ENCODE results near the gene KPNA1. TPM values are rescaled to one million over a fixed set of nuclear protein-coding genes. Genes with fewer than 3 reads are reported as not detected.
"Not testable (repeated sequence)": the region's sequence is repeated elsewhere in the genome, so short reads cannot be mapped to it uniquely, and the experiment has no call there.

Gene KPNA1
- total RNA-seq, 1 donor from 2014 or later, result 67.5 TPM

DNA sequence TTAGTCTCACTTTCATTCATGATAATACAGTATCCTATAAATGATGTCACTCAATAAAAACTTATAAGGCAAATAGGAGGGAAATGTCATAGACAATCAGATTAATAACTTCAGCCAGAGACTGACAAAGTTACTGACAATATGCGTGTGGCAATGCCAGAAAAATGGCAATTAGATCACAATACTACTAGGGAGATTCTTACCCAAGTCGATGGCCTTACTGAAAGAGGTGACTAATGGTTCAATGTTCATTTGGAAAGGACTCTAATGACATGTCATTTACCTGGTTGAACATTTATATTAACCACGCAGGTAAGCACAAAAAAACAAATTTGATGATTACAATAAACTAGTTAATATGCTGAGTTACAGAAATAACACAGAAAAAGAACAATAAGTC is 52.9 kb downstream of the KPNA1 start:
- H3K27ac Mint-ChIP-seq, result no peak overlapping the region
- intact Hi-C loops (cut with micrococcal nuclease), result no loop called here
- no peaks in the 10 kb centered on the region for H3K27me3 Mint-ChIP-seq (ENCODE audit: low read depth)
- DNase-seq (ENCODE audit: low spot score), result no peak
- peaks cover 57% of the 10 kb centered on the region for H3K36me3 Mint-ChIP-seq (ENCODE audit: low read depth)
- no peaks in the 10 kb centered on the region for H3K9me3 Mint-ChIP-seq
- no peak overlapping the region for H3K4me3 Mint-ChIP-seq (ENCODE audit: low read depth)
- peaks cover 2% of the 10 kb centered on the region for H3K4me1 Mint-ChIP-seq (ENCODE audit: low read depth)

DNA sequence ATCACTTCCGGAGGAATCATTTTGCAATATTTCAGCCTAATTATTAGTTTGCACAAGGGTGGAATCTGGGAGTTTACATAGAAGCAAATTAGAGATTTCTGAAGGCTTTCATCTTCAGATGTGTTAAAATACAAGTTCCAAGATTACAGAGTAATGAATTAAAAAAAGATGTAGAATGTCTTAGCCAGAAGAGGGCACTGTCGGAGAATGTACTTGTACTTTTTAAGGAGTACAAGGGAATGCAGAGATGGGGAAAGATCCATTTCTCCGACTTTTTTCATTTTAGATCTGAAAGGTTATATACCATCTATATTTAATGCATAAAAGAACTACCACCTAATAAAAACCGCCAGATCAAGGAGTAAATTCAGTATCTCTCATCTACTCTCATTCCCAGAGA is 55.7 kb downstream of the KPNA1 start:
- intact Hi-C loops (cut with micrococcal nuclease), result no loop called here
- no peak overlapping the region for H3K4me3 Mint-ChIP-seq (ENCODE audit: low read depth)
- DNase-seq (ENCODE audit: low spot score), result no peak
- H3K27ac Mint-ChIP-seq, result no peak overlapping the region
- no peaks in the 10 kb centered on the region for H3K9me3 Mint-ChIP-seq
- H3K36me3 Mint-ChIP-seq (ENCODE audit: low read depth), result peaks cover 59% of the 10 kb centered on the region
- H3K27me3 Mint-ChIP-seq (ENCODE audit: low read depth), result no peaks in the 10 kb centered on the region
- peaks cover 2% of the 10 kb centered on the region for H3K4me1 Mint-ChIP-seq (ENCODE audit: low read depth)

DNA sequence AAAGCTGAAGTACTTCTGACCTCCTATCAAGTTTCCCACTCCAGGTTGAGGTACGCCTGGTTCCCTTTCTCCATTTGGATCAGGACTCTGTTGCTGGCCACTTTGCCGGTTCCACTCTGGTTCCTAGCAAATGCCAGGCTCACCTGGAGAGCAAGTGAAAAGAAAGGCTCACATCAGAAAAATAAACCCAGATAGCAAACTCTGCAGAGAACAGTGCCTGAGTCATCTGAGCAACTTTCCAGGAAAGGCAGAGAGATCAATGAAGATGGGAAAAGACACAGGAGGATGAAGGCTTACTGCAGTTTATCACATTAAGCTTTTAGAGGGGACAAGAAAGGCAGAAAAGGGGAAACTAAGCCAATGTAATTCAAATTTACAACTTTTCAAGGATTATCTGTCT is 57.0 kb downstream of the KPNA1 start:
- Mint-ChIP-seq H3K27ac (no peak overlapping the region), H3K4me1 (ENCODE audit: low read depth) (peaks cover 2% of the 10 kb centered on the region), H3K4me3 (ENCODE audit: low read depth) (no peak overlapping the region), H3K9me3 (no peaks in the 10 kb centered on the region), H3K36me3 (ENCODE audit: low read depth) (peaks cover 56% of the 10 kb centered on the region), H3K27me3 (ENCODE audit: low read depth) (no peaks in the 10 kb centered on the region)
- intact Hi-C loops (cut with micrococcal nuclease), result no loop called here
- DNase-seq (ENCODE audit: low spot score), result no peak

DNA sequence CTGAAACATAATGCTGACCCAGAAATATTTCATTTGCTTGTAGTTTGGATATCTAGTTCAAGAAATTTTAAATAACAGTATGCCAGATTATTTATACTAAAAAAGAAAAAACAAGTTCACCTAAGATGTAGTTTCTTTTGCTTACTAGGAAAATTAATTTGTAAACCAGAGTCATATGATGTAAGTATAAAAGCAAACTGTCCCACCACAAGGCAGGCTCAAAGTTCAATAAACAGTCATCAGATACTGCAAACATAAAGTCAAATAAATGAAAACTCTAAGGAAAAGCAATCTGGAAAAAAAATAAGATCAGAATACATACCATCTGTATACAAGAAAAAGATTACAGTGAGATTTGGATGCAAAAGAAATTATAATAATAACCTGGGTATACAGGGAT is 58.7 kb downstream of the KPNA1 start:
- Mint-ChIP-seq H3K36me3 (ENCODE audit: low read depth) (peaks cover 50% of the 10 kb centered on the region), H3K9me3 (no peaks in the 10 kb centered on the region), H3K4me1 (ENCODE audit: low read depth) (peaks cover 2% of the 10 kb centered on the region), H3K27ac (no peak overlapping the region), H3K4me3 (ENCODE audit: low read depth) (no peak overlapping the region), H3K27me3 (ENCODE audit: low read depth) (no peaks in the 10 kb centered on the region)
- no peak for DNase-seq (ENCODE audit: low spot score)
- intact Hi-C loops (cut with micrococcal nuclease), result no loop called here

DNA sequence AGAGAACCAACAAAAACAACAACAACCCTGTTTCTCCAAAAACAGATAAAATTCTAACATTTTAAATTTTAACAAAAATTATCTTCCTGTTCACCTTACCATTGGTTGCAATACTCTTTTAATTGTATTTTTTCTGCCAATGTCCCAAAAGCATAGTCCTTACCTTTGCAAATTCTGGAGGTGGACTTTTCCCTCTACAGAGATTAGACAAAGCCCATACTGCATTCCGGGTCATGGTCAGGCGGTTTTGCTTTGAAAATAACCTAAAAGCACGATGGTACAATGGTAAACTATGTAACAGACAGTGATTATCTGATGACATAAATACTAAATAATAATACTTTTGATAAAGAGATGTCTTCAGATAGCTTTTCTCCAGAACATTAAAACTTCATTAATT is 63.4 kb downstream of the KPNA1 start:
- H3K27me3 Mint-ChIP-seq (ENCODE audit: low read depth), result no peaks in the 10 kb centered on the region
- peaks cover 9% of the 10 kb centered on the region for H3K9me3 Mint-ChIP-seq
- intact Hi-C loops (cut with micrococcal nuclease), result no loop called here
- H3K4me3 Mint-ChIP-seq (ENCODE audit: low read depth), result no peak overlapping the region
- no peak overlapping the region for H3K27ac Mint-ChIP-seq
- no peak for DNase-seq (ENCODE audit: low spot score)
- peaks cover 3% of the 10 kb centered on the region for H3K4me1 Mint-ChIP-seq (ENCODE audit: low read depth)
- peaks cover 66% of the 10 kb centered on the region for H3K36me3 Mint-ChIP-seq (ENCODE audit: low read depth)

DNA sequence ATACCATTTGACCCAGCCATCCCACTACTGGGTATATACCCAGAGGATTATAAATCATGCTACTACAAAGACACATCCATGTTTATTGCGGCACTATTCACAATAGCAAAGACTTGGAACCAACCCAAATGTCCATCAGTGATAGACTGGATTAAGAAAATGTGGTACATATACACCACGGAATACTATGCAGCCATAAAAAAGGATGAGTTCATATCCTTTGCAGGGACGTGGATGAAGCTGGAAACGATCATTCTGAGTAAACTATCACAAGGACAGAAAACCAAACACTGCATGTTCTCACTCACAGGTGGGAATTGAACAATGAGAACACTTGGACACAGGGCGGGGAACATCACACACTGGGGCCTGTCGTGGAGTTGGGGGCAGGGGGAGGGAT is 66.5 kb downstream of the KPNA1 start:
- Mint-ChIP-seq H3K9me3 (peaks cover 22% of the 10 kb centered on the region), H3K36me3 (ENCODE audit: low read depth) (peaks cover 91% of the 10 kb centered on the region)
- H3K4me1 Mint-ChIP-seq (ENCODE audit: low read depth); DNase-seq (ENCODE audit: low spot score); intact Hi-C loops (cut with micrococcal nuclease); H3K27ac Mint-ChIP-seq; H3K4me3 Mint-ChIP-seq (ENCODE audit: low read depth); H3K27me3 Mint-ChIP-seq (ENCODE audit: low read depth): not testable (repeated sequence)

DNA sequence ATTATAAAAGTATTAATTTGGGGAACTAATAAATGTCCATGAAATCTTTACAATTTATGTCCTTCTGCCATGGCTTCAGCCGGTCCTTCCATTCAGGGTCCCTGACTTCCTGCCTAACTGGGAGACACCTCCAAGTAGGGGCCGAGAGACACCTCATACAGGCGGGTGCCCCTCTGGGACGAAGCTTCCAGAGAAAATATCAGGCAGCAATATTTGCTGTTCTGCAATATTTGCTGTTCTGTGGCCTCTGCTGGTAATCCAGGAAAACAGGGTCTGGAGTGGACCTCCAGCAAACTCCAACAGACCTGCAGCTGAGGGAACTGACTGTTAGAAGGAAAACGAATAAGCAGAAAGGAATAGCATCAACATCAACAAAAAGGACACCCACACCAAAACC is 70.2 kb downstream of the KPNA1 start:
- Mint-ChIP-seq H3K36me3 (ENCODE audit: low read depth) (peaks cover 97% of the 10 kb centered on the region), H3K9me3 (peaks cover 22% of the 10 kb centered on the region)
- H3K4me3 Mint-ChIP-seq (ENCODE audit: low read depth); DNase-seq (ENCODE audit: low spot score); H3K27ac Mint-ChIP-seq; H3K4me1 Mint-ChIP-seq (ENCODE audit: low read depth); intact Hi-C loops (cut with micrococcal nuclease); H3K27me3 Mint-ChIP-seq (ENCODE audit: low read depth): not testable (repeated sequence)

DNA sequence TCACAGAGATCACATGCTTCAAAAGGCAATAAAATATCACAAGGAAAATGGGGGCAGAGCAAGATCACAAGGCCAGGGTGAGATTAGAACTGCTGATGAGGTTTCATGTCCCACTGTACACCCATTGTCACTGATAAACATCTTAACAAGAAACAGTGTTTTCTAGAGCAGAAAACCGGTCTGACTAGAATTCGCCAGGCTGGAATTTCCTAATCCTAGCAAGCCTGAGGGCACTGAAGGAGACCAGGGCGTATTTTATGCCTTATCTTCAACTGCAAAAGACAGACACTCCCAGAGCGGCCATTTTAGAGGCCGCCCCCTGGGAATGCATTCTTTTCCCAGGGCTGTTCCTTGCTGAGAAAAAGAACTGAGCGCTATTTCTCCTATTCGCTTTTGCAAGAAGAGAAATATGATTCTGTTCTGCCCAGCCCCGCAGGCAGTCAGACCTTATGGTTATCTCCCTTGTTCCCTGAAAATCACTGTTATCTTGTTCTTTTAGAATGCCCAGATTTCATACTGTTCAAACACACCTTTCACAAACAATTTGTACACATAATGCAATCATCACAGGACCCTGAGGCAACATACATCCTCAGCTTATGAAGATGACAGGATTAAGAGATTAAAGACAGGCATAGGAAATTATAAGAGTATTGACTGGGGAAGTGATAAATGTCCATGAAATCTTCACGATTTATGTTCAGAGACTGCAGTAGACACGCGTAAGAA is 70.8 kb downstream of the KPNA1 start:
- H3K27ac Mint-ChIP-seq; intact Hi-C loops (cut with micrococcal nuclease); H3K27me3 Mint-ChIP-seq (ENCODE audit: low read depth); H3K4me3 Mint-ChIP-seq (ENCODE audit: low read depth); DNase-seq (ENCODE audit: low spot score); H3K4me1 Mint-ChIP-seq (ENCODE audit: low read depth): not testable (repeated sequence)
- peaks cover 20% of the 10 kb centered on the region for H3K9me3 Mint-ChIP-seq
- peaks cover 97% of the 10 kb centered on the region for H3K36me3 Mint-ChIP-seq (ENCODE audit: low read depth)

DNA sequence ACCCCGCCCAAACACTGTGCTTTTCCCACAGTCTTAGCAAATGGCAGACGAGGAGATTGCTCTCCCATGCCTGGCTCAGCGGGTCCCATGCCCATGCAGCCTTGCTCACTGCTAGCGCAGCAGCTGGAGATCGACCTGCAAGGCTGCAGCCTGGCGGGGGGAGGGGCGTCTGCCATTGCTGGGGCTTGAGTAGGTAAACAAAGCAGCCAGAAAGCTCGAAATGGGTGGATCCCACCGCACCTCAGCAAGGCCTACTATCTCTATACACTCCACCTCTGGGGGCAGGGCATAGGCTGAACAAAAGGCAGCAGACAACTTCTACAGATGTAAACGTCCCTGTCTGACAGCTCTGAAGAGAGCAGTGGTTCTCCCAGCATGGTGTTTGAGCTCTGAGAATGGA is 71.6 kb downstream of the KPNA1 start:
- H3K27ac Mint-ChIP-seq, result no peak overlapping the region
- no peak overlapping the region for H3K4me3 Mint-ChIP-seq (ENCODE audit: low read depth)
- peaks cover 3% of the 10 kb centered on the region for H3K4me1 Mint-ChIP-seq (ENCODE audit: low read depth)
- H3K9me3 Mint-ChIP-seq, result peaks cover 17% of the 10 kb centered on the region
- intact Hi-C loops (cut with micrococcal nuclease), result no loop called here
- H3K36me3 Mint-ChIP-seq (ENCODE audit: low read depth), result peaks cover 96% of the 10 kb centered on the region
- DNase-seq (ENCODE audit: low spot score), result no peak
- H3K27me3 Mint-ChIP-seq (ENCODE audit: low read depth), result no peaks in the 10 kb centered on the region

DNA sequence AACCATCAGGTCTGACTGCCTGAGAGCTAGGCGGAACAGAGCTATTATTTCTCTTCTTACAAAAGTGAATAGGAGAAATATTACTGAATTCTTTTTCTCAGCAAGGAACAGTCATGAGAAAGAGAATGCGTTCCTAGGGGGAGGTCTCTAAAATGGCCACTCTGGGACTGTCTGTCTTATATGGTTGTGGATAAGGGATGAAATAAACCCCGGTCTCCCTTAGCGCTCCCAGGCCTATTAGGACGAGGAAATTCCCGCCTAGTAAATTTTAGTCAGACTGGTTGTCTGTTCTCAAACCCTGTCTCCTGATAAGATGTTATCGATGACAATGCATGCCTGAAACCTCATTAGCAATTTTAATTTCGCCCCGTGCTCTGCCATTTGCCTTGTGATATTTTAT is 78.8 kb downstream of the KPNA1 start:
- no peaks in the 10 kb centered on the region for H3K4me1 Mint-ChIP-seq (ENCODE audit: low read depth)
- peaks cover 9% of the 10 kb centered on the region for H3K9me3 Mint-ChIP-seq
- H3K36me3 Mint-ChIP-seq (ENCODE audit: low read depth), result peaks cover 84% of the 10 kb centered on the region
- H3K4me3 Mint-ChIP-seq (ENCODE audit: low read depth), result no peak overlapping the region
- no peak overlapping the region for H3K27ac Mint-ChIP-seq
- intact Hi-C loops (cut with micrococcal nuclease), result no loop called here
- no peaks in the 10 kb centered on the region for H3K27me3 Mint-ChIP-seq (ENCODE audit: low read depth)
- no peak for DNase-seq (ENCODE audit: low spot score)

DNA sequence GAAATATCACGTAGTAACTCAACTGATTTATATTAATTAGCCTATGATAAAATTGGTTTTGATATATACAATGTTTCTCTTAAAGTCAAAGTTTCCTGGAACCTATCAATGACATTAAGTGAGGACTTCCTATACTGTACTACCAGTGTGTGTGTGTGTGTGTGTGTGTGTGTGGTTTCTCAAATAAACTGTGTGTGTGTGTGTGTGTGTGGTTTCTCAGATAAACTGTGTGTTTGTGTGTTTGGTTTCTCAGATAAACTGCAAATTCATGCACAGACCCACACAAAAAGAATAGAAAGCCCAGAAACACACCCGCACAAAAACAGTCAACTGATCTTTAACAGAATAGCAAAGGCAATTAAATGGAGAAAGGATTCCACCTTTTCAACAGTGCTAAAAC is 84.4 kb downstream of the KPNA1 start:
- Mint-ChIP-seq H3K4me3 (ENCODE audit: low read depth) (no peak overlapping the region), H3K27ac (no peak overlapping the region), H3K4me1 (ENCODE audit: low read depth) (peaks cover 17% of the 10 kb centered on the region), H3K27me3 (ENCODE audit: low read depth) (no peaks in the 10 kb centered on the region), H3K9me3 (peaks cover 8% of the 10 kb centered on the region), H3K36me3 (ENCODE audit: low read depth) (peaks cover 86% of the 10 kb centered on the region)
- intact Hi-C loops (cut with micrococcal nuclease), result no loop called here
- DNase-seq (ENCODE audit: low spot score), result no peak

DNA sequence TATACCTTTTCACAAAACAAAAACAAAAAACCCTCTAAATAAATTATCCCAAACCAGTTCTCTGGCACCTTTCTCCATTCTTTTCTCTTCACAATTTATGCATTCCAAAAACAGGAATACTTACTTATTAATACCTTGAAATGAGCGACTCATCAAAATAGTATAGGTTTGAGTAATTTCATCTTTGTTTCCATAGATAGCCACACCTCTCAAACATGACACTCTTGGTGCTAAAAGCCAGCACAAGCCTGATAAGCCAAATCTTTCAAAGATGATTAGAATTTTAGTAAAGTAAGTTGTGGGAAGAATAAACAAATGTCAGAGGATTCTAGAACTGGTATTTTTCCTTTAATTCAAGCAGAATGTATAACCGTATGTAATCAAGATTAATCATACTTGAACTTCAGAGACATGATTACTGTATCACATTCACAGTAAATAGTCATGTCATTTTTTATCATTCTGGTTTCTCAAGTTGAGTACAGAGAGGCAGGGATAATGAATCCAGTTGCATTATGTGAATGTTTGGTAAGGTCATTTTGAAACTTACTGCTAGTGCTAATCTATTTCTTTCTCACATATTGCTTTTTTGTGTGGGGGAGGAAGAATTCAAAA is 86.8 kb downstream of the KPNA1 start:
- Mint-ChIP-seq H3K27ac (peak overlapping the region; percentile 76), H3K36me3 (ENCODE audit: low read depth) (peaks cover 86% of the 10 kb centered on the region), H3K4me1 (ENCODE audit: low read depth) (peaks cover 17% of the 10 kb centered on the region), H3K9me3 (peaks cover 8% of the 10 kb centered on the region), H3K27me3 (ENCODE audit: low read depth) (no peaks in the 10 kb centered on the region), H3K4me3 (ENCODE audit: low read depth) (no peak overlapping the region)
- no peak for DNase-seq (ENCODE audit: low spot score)
- intact Hi-C loops (cut with micrococcal nuclease), result loop anchor here (1.0 to 5.0 kb wide), 2 partner anchors 55 to 104 kb away; no protein-coding TSS in a partner anchor

DNA sequence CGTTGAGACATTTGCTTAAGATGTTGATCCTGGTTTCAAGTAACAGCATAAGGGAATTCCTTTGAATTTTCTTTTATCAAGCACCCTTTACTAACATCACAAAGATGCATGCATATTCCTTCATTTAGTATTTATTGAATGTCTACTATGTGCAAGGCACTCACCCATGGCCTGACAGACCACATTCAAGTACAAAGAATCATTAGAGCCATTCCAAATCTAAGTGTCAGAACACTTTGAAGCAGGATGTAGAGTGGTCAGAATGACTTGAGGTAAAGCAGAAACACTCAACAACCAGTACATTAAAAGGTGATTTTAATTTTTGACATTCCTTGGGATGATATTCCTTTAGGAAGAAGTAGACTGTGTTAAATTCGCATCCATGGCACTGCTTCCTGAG is 92.9 kb downstream of the KPNA1 start:
- H3K27ac Mint-ChIP-seq, result no peak overlapping the region
- H3K27me3 Mint-ChIP-seq (ENCODE audit: low read depth), result no peaks in the 10 kb centered on the region
- no peaks in the 10 kb centered on the region for H3K9me3 Mint-ChIP-seq

More for the DNA sequence above, 92.9 kb downstream of the KPNA1 start:
- H3K4me1 Mint-ChIP-seq (ENCODE audit: low read depth), result no peaks in the 10 kb centered on the region
- no peak for DNase-seq (ENCODE audit: low spot score)
- H3K4me3 Mint-ChIP-seq (ENCODE audit: low read depth), result no peak overlapping the region
- peaks cover 55% of the 10 kb centered on the region for H3K36me3 Mint-ChIP-seq (ENCODE audit: low read depth)
- intact Hi-C loops (cut with micrococcal nuclease), result no loop called here
